Right cardiac atrium (tissue), 5 donors: ENCODE measurements around the gene ZNF649. TPM values are rescaled to one million over a fixed set of nuclear protein-coding genes. Genes with fewer than 3 reads are reported as not detected.
"Not testable (repeated sequence)": the region's sequence is repeated elsewhere in the genome, so short reads cannot be mapped to it uniquely, and the experiment has no call there.

Source experiments
- ATAC-seq, 2 donors: fragments of 200-7000 bp; cut with Tn5 transposase; one replicate each; pipeline versions ENCODE4 v1.8.0 to v1.9.1; 2020; ENCODE audit warnings: moderate library complexity in 2 of 2, mild to moderate bottlenecking in 1 of 2
- DNase-seq, 3 donors: peaks; one replicate each; pipeline ENCODE4 v3.0.0-alpha.2; 2020
- H3K27ac ChIP-seq: one replicate; pipeline ENCODE4 v1.5.1; 2013; ENCODE audit warnings: mild to moderate bottlenecking, low read length, control low read depth, moderate library complexity
- H3K27me3 ChIP-seq: one replicate; pipeline ENCODE4 v1.6.1; 2013; ENCODE audit not compliant: control insufficient read depth, insufficient read depth
- H3K4me1 ChIP-seq: one replicate; pipeline ENCODE4 v1.6.1; 2013; ENCODE audit warnings: low read length; ENCODE audit not compliant: control insufficient read depth, insufficient read depth
- H3K4me3 ChIP-seq: one replicate; pipeline ENCODE4 v1.5.1; 2013; ENCODE audit warnings: low read length, control low read depth
- H3K9me3 ChIP-seq: one replicate; pipeline ENCODE4 v1.6.1; 2013; ENCODE audit warnings: low read length; ENCODE audit not compliant: control insufficient read depth
- WGBS: extraction: QIAGEN DNeasy Blood & Tissue Kit; methylation state at CpG from one replicate; pipeline ENCODE4 v1.1.7; 2013; 5-methylcytosine and 5-hydroxymethylcytosine counted together
- intact Hi-C, 4 donors: fragments of 100-400 bp; cut with DNase I; formaldehyde crosslinking; loops; one replicate each; pipeline versions ENCODE4 v1.11.0 to v1.14.0; 2022 to 2023
- polyA plus RNA-seq: library from polyadenylated mRNA; stranded (reverse); fragments of 200-250 nt; gene quantifications from one replicate; pipeline ENCODE4 v1.2.3, GENCODE V29; 2013
- total RNA-seq, 4 donors: library from RNA; stranded (reverse); fragmentation: NEBNext Ultra II Directional; extraction: Animal tissue kit (Norgen Biotek cat#: 25700); gene quantifications; one replicate each; pipeline ENCODE4 v1.2.1, GENCODE V29; 2021
- donor health status: healthy with polysubstance abuse.
- donor health status: DM: no; HTN: yes; CAD: no.
- donor health status: DM: no; HTN: no; CAD: no.
- donor health status: DM: no; HTN: yes; CAD: no; lungs with severe emphysema.
- donor health status: DM: yes; HTN: yes; CAD: no.

Gene ZNF649
- total and polyA plus RNA-seq, 5 donors: 5.2 to 14.1 (median 11.7) TPM

DNA sequence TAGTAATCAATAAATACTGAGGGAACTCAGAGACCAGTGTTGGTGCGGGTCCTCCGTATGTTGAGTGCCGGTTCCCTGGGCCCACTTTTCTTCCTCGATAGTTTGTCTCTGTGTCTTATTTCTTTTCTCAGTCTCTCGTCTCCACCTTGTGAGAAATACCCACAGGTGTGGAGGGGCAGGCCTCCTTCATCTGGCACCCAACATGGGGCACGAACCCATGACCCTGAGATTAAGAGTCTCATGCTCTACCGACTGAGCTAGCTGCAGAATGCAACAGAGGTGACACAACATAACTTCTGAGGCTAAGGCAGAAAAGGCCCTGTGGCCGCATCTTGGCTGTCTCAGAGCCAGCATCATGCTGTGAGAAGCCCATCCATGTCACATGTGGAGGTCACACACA, 17.1 kb upstream of the ZNF649 start:
- 88% methylated on average over 8 of the region's 8 CpGs for WGBS
- H3K4me3 ChIP-seq: no peak overlapping the region
- intact Hi-C loops: loop anchor here in 1 of 4 donors (10.0 kb wide), 1 partner anchor 63 kb away; the partner anchor contains the start of gene ZNF350

DNA sequence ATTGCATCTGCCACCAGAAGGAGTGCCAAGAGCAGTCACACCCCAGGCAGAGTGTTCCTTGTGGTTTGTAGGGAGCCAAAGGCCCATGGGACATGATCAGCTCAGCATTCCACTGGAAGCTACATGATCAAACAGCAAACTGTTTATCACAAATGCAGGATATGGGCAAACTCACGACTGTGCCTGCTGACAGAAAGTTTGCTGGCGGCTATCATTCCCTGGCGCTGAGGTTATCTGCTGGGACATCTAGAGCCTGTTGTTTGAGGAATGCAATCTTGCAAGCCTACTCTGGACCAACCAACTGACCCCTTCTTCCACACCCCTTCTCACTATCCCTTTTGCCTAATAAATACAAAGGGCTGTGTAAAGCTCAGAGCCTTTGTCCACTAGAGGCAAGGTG, 14.8 kb upstream of the ZNF649 start:
- no peak overlapping the region for H3K27ac ChIP-seq
- no peaks in the 10 kb centered on the region for H3K27me3 ChIP-seq
- H3K9me3 ChIP-seq: peaks cover 18% of the 10 kb centered on the region
- H3K4me1 ChIP-seq: no peaks in the 10 kb centered on the region
- ATAC-seq (no peak), DNase-seq (no peak)
- intact Hi-C loops: loop anchor here in 1 of 4 donors (10.0 kb wide), 1 partner anchor 65 kb away; the partner anchor contains the start of gene ZNF350
- no peak overlapping the region for H3K4me3 ChIP-seq
- 85% methylated on average over 3 of the region's 3 CpGs for whole genome bisulfite sequencing

More for the DNA sequence above, 17.1 kb upstream of the ZNF649 start:
- no peak overlapping the region for H3K27ac ChIP-seq
- H3K27me3 ChIP-seq: no peaks in the 10 kb centered on the region
- H3K9me3 ChIP-seq: peaks cover 18% of the 10 kb centered on the region
- DNase-seq (no peak), ATAC-seq (no peak)
- no peaks in the 10 kb centered on the region for H3K4me1 ChIP-seq

DNA sequence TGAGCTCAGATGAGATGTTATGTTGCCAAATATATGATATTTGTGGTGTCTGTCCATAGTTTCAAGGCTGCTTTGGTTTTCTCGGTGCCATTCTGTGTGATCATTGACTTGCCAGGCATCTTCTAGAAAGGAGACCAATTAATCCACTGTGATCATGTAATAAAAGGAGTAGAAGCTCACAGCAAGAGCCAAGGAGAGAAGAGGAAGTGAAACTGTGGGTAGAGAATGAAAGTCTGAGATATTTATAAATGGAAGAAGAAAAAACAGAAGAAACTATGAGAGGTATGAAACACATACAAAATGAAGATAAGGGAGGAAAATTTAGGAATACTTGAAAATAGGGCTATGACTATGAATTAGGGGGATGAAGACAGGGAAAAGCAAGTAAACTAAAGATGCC, 11.3 kb upstream of the ZNF649 start:
- no peak overlapping the region for H3K4me3 ChIP-seq
- H3K4me1 ChIP-seq: no peaks in the 10 kb centered on the region
- DNase-seq: no peak
- H3K27me3 ChIP-seq: no peaks in the 10 kb centered on the region
- intact Hi-C loops: no loop called here
- 84% methylated on average over 1 of the region's 1 CpG for WGBS
- H3K27ac ChIP-seq: no peak overlapping the region
- ATAC-seq: no peak
- peaks cover 13% of the 10 kb centered on the region for H3K9me3 ChIP-seq

DNA sequence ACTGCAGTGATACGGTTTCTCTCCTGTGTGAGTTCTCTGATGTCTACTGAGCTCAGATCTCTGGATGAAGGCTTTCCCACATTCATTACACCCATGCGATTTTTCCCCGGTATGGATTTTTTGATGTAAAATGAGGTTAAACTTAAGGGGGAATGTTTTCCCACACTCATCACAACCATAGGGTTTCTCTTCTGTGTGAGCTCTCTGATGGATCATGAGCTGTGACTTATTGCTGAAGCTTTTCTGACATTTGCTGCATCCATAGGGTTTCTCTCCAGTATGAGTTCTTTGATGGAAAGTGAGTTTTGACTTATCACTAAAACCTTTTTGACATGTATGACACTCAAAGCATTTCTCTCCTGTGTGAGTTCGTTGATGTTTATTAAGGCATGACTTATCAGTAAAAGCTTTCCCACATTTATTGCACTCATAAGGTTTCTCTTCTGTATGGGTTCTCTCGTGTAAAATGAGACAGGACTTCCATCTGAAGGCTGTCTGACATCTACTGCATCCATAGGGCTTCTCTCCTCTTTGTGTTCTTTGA, 10.6 kb upstream of the ZNF649 start:
- Histone ChIP-seq H3K27me3 (no peaks in the 10 kb centered on the region), H3K4me3 (no peak overlapping the region), H3K27ac (no peak overlapping the region), H3K4me1 (no peaks in the 10 kb centered on the region), H3K9me3 (peaks cover 13% of the 10 kb centered on the region)
- DNase-seq (no peak), ATAC-seq (no peak)
- whole genome bisulfite sequencing: 77% methylated on average over 5 of the region's 5 CpGs
- intact Hi-C loops: no loop called here

DNA sequence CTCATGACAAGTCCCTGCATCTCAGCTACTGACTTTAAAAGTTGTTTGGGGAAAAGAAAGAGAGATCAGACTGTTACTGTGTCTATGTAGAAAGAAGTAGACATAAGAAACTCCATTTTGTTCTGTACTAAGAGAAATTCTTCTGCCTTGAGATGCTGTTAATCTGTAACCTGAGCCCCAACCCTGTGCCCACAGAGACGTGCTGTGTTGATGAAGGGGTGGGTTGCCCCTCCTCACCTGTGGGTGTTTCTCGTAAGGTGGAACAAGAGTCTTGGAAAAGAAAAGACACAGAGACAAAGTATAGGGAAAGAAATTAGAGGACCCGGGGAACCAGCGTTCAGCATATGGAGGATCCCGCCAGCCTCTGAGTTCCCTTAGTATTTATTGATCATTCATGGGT, 3.2 kb upstream of the ZNF649 start:
- H3K9me3 ChIP-seq: not testable (repeated sequence)

DNA sequence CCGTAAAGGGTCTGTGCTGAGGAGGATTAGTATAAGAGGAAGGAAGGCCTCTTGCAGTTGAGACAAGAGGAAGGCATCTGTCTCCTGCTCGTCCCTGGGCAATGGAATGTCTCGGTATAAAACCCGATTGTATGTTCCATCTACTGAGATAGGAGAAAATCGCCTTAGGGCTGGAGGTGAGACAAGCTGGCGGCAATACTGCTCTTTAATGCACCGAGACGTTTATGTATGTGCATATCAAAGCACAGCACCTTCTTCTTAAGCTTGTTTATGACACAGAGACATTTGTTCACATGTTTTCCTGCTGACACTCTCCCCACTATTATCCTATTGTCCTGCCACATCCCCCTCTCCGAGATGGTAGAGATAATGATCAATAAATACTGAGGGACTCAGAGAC, 1.3 kb upstream of the ZNF649 start:
- H3K4me1 ChIP-seq, H3K27me3 ChIP-seq, H3K27ac ChIP-seq, ATAC-seq, H3K9me3 ChIP-seq, DNase-seq, H3K4me3 ChIP-seq: not testable (repeated sequence)
- WGBS: 45% methylated on average over 9 of the region's 9 CpGs
- intact Hi-C loops: loop anchor here in 1 of 4 donors (10.0 kb wide), 1 partner anchor 79 kb away; the partner anchor contains the start of gene ZNF350

More for the DNA sequence above, 3.2 kb upstream of the ZNF649 start:
- not testable (repeated sequence) for H3K27ac ChIP-seq, DNase-seq, H3K4me3 ChIP-seq, H3K4me1 ChIP-seq, ATAC-seq, H3K27me3 ChIP-seq
- 32% methylated on average over 5 of the region's 5 CpGs for WGBS
- intact Hi-C loops: loop anchor here in 1 of 4 donors (10.0 kb wide), 1 partner anchor 77 kb away; the partner anchor contains the start of gene ZNF350

DNA sequence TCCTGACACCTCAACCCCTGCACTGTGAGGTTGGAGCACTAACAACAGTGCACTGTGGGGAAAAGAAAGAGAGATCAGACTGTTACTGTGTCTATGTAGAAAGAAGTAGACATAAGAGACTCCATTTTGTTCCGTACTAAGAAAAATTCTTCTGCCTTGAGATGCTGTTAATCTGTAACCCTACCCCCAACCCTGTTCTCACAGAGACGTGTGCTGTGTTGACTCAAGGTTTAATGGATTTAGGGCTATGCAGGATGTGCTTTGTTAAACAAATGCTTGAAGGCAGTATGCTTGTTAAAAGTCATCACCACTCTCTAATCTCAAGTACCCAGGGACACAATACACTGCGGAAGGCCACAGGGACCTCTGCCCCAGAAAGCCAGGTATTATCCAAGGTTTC, 822 bp upstream of the ZNF649 start:
- not testable (repeated sequence) for DNase-seq, H3K4me1 ChIP-seq, H3K27ac ChIP-seq, H3K27me3 ChIP-seq, H3K9me3 ChIP-seq, H3K4me3 ChIP-seq, ATAC-seq
- 87% methylated on average over 3 of the region's 3 CpGs for WGBS
- intact Hi-C loops: loop anchor here in 1 of 4 donors (10.0 kb wide), 1 partner anchor 79 kb away; the partner anchor contains the start of gene ZNF350

DNA sequence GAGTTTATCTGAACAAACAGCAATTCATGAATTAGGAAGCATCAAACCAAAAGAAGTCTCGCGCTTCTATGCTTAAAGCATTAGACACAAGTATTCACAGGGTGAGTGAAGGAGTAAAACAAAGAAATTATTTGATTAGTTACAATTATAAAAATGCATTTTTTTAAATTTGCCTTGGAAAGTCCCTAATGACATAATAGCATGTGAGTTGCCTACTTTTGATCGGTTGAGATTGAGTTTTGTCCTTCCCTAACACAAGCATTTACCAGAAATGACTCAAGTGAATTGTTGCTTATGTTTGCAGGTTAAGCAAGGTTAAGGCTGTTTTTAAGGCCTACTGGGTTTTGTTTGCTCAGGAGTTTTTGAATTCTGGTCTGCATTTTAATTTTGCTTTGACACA, 389 bp upstream of the ZNF649 start:
- H3K4me3 ChIP-seq: peak overlapping the region; percentile 93
- ATAC-seq: no peak
- no peaks in the 10 kb centered on the region for H3K4me1 ChIP-seq
- H3K9me3 ChIP-seq: peaks cover 3% of the 10 kb centered on the region
- intact Hi-C loops: loop anchor here in 1 of 4 donors (10.0 kb wide), 1 partner anchor 80 kb away; the partner anchor contains the start of gene ZNF350
- 42% methylated on average over 3 of the region's 3 CpGs for WGBS
- H3K27ac ChIP-seq: no peak overlapping the region
- no peak for DNase-seq
- H3K27me3 ChIP-seq: no peaks in the 10 kb centered on the region

DNA sequence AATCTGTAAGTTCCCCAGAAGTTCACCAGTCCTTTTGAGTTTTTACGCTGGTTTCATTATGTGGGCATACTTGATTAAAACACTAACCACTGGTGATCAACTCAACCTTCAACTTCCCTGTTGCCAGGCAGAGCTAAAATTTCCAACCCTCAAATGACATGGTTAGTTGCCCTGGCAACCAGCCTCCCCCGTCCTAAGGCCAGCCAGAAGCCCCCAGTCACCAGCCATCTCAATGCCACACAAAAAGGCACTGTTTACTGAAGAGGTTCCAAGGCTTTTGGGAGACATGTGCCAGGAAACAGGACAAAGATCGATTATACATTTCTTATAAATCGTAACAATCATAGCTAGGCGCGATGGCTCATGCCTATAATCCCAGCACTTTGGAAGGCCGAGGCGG, 1.6 kb downstream of the ZNF649 start:
- Histone ChIP-seq H3K27ac (no peak overlapping the region), H3K4me1 (no peaks in the 10 kb centered on the region), H3K27me3 (no peaks in the 10 kb centered on the region), H3K9me3 (peaks cover 4% of the 10 kb centered on the region), H3K4me3 (no peak overlapping the region)
- no peak for DNase-seq
- WGBS: 76% methylated on average over 8 of the region's 8 CpGs
- no peak for ATAC-seq
- intact Hi-C loops: loop anchor here in 1 of 4 donors (10.0 kb wide), 1 partner anchor 82 kb away; the partner anchor contains the start of gene ZNF350

DNA sequence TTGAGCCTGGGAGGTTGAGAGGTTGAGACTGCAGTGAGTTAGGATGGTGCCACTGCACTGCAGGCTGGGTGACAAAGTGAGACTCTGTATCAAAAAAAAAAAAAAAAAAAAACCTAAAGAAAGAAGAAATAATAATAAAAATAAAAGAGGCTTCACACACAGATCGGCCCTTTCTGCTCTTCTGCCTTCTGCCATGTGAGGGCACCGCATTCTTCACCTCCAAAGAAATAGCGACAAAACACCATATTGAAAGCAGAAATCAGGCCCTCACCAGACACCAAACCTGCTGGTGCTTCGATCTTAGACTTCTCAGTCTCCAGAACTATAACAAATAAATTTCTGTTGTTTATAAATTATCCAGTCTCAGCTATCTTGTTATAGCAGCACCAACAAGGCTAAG, 3.0 kb downstream of the ZNF649 start:
- DNase-seq (no peak), ATAC-seq (no peak)
- no peaks in the 10 kb centered on the region for H3K4me1 ChIP-seq
- no peaks in the 10 kb centered on the region for H3K27me3 ChIP-seq
- H3K4me3 ChIP-seq: no peak overlapping the region
- H3K9me3 ChIP-seq: peaks cover 2% of the 10 kb centered on the region
- WGBS: 93% methylated on average over 4 of the region's 4 CpGs
- no peak overlapping the region for H3K27ac ChIP-seq
- intact Hi-C loops: loop anchor here in 1 of 4 donors (10.0 kb wide), 1 partner anchor 83 kb away; the partner anchor contains the start of gene ZNF350

DNA sequence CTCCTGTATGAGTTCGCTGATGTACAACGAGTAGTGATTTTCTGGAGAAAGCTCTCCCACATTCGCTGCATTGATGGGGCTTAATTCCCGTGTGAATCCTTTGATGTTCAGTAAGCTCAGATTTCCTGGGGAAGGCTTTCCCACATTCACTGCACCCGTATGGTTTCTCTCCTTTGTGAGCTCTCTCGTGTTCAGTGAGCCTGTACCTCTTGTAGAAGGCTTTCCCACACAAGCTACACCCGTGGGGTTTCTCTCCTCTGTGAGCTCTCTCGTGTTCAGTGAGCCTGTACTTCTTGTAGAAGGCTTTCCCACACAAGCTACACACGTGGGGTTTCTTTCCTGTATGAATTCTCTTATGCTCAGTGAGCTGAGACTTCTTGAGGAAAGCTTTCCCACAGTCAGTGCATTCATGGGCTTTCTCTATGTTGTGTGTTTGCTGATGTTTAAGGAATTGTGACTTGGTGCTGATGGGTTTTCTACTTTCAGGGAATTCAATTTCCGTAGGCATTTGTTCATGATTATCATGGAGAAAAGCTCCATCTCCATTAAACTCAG, 13.5 kb downstream of the ZNF649 start:
- DNase-seq (no peak), ATAC-seq (no peak)
- Histone ChIP-seq H3K4me1 (no peaks in the 10 kb centered on the region), H3K27me3 (no peaks in the 10 kb centered on the region), H3K4me3 (no peak overlapping the region), H3K9me3 (peaks cover 21% of the 10 kb centered on the region), H3K27ac (no peak overlapping the region)
- intact Hi-C loops: no loop called here
- WGBS: 99% methylated on average over 10 of the region's 10 CpGs
